UCSD-AML1 (cell line): ENCODE data around the gene FGD5.

ENCODE experiments used
- DNase-seq: peaks from one replicate; lab custom pipeline; 2025; ENCODE audit not compliant: unreplicated experiment; lab: John Stamatoyannopoulos, UW

Gene FGD5

GRCh38 chr3:14789221-14789620, 29.5 kb upstream of the FGD5 start:
- DNase-seq: no peak

DNA sequence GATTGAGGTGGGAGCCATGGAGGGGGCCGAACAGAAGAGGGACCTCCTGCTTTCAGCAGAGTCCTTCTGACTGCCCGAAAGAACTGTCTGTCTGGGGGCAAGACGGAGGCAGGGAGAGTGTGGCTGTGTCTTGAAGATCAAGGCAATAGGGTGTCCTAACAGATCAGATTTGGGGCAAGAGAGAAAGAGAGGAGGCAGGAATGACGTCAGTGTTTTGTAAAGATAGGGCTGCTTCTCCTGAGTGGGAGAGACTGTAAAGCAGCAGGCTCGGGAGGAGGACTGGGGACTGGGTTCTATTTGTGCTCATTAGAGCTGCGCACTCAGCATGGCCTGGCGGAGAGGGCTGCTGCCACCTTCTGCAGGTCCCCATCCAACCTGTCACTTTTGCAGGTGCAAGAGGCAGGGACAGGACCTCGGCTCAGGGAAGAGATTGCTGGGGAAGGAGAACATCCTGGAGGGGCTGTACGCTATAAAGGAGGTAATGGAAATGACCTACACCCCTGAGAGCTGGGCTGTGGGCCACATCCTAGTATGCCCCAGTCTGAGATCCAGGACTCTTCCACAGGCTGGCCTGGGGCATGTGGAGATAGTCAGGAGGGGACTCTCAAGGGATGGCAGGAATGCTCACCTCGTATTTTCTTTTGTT, 29.0 kb upstream of the FGD5 start:
- DNase-seq: no peak

GRCh38 chr3:14791343-14791945, 27.3 kb upstream of the FGD5 start:
- peak; percentile 69 for DNase-seq

DNA sequence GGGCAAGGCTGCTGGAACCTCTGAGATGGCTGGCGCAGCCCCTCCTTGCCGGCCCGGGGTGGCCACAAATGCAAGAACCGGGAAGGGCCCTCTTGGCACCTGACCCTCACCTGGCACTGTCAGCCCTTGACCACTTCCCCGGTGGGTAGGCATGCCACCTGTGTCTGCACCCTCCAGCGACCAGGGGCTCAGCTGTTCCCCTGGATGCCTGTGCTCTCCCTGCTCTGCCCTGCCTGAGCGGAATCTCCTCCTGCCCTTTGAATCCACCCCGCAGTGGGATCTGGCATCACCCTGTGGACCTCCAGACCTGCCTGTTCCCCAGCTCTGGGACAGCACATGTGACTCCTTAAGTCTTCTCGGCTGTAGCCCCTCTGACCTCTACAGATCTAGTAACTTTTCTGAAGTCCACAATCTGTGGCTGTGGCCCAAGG, 26.1 kb upstream of the FGD5 start:
- no peak for DNase-seq

DNA sequence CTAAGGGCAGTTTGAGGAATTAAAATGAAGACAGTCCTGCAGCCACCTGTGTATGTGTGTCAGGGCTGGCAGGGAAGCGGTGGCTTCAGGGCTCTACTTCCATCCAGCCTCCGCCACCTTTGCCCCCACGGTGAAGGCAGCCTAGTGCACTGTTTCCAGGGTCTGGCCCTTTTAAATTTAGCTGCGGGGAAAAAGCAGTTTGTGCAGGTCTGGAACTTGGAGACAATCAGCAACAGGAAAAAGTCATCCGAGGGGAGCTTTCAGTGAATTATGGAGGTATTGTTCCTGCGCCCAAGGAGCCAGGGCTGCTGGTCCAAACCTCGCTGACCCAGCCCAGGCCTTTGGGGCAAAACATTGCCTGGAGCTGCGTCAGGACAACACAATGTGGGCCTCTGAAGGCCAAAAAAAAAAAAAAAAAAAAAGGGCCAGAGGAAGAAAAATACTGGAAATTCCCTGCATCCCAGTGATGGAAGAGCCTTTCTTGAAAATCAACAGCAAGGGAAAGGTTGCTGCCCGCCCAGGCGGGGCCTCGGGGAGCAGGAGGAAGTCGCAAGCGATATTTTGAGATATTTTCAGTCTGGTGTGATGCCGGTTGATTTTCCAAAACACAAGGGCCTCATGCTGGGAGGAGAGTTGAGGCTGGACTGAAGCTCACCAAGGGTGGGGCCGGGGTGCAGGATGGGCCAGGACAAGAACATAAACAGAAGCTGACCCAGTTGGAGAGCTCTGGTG, 25.5 kb upstream of the FGD5 start:
- DNase-seq: no peak

DNA sequence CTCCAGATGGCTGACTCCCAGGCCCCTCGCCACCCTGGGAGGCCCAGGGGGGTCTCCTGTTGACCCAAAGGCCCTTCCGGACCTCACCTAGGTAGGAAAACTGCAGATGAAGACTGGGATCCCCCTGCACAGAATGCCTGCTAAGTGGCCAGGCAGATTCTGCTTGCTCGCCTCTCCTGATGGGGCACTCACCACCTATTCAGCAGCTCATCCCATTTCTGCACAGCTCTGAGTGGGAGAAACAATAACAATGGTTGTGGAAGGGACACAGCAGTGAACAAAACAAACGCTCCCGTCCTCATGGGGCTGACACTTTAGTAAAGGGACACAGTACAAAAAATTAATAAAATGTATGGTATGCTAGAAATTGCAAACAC, 24.9 kb upstream of the FGD5 start:
- no peak for DNase-seq

DNA sequence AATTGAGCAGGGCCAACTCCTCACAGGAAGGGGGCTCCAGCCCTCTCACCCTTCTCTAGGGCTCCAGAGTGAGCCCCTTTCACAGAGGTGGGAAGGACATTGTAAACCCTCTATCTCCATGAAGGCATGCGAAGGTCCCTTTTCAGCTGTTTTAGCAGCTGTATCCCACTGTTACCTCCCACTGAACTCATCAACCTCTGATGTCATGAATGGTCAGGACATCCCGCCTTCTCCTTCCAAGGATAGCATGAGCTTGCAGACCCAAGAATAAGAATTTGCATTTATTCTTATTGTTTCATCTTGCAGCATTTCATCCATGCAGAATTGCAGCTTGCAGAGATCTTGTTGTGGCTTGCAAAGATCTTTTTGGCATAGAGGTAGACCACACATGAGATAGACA, 24.3 kb upstream of the FGD5 start:
- no peak for DNase-seq

DNA sequence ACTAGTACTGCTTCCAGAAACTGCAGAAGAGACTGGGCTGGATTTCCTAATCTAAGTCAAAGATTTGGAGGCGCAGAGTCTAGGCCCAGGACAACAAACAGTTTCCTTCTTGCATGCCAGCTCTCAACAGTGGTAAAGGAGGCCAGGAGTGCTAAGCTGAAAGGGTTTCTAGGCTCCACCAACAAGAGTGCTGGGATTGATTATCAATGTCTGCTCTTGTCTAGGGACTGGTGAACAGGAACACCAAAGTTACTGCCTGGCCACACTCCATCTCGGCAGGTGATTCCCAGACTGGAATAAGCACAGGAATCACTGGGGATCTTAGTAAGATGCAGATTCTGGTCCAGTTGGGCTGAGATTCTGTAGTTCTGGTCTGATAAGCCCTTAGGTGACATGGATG, 22.8 kb upstream of the FGD5 start:
- no peak for DNase-seq

- peak; percentile 32 for DNase-seq
These were observed 22.2 kb upstream of the FGD5 start for GRCh38 chr3:14796403-14797077.

- no peak for DNase-seq
These were observed 21.0 kb upstream of the FGD5 start for GRCh38 chr3:14797731-14798130.

DNA sequence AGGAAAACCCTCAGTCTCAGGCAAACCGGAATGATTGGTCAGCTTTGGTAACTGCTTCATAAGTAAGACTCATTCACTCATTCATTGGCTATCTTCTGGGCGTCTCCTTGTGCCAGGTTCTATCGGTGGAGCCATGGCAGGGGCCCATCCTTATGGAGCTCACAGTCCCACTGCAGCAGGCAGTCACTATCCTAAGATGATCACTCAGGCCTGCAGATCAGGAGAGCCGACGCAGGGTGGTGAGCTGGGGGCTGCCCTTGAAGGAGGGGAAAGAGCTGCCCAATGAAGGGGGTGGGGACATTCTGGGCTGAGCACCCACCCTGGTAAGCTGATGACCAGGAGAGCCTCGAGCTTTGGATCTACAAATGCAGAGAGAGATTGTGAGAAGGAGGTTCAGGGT, 20.5 kb upstream of the FGD5 start:
- no peak for DNase-seq

GRCh38 chr3:14799146-14799545, 19.6 kb upstream of the FGD5 start:
- DNase-seq: no peak

- DNase-seq: no peak
These were observed 17.7 kb upstream of the FGD5 start for GRCh38 chr3:14801031-14801430.

- DNase-seq: no peak
These were observed 16.9 kb upstream of the FGD5 start for GRCh38 chr3:14801668-14802380.

DNA sequence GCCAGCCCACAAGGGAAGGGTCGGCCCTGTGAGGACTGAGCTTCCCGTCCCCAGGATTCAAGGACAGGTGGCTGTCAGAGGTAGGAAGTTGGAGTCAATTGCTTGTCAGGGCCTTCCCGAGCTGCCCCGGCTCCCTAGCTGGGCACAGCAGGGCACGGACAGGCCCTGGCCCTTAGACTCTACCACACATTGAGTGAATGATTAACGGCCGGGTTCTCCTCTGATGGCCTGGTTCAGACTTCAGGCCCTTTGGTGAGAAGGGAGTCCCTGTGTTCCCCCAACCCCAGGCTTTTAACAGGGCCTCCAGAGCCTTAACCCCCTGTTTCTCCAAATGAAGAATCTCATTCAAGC, 16.4 kb upstream of the FGD5 start:
- no peak for DNase-seq

DNA sequence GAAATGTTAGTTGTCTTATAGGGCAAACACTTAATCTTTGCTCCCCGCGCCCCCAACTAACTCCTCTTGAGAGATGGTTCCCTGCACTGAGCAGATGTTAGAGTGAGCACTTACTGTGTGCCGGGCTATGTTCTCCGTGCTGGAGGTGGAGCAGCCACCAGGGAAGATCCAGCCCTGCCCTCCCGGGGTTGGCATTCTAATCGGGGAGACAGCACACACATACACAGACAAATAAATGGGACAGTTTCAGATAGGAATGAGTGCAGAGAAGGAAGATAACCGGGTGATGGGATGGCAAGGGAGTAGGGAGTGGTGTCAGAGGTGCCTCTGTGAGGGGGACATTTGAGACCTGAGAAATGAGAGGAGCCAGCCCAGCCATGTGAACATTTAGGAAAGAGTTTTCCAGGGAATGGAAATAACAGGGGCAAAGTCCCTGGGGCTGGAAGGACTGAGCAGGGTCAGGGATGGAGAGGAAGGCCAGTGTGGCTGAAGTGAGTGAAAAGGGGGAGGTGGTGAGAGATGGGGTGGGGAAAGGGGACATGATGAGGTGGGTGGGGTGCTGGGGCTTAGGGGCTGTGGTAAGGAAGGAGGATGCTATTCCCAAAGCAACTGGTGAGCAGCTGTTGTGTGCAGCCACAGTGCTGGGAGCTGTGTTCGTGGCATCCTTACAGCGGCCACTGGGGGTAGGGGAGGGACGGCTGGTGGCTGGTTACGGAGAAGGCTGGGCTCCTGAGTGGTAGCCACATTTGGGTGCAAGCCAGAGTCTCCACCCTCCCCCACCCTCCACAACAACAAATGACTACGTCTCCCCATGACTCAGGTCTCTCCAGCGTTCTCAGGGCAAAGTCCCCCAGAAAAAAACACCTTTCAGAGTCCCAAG, 15.4 kb upstream of the FGD5 start:
- peak; percentile 76 for DNase-seq

- DNase-seq: peak; percentile 82
These were observed 14.6 kb upstream of the FGD5 start for GRCh38 chr3:14803981-14804834.

DNA sequence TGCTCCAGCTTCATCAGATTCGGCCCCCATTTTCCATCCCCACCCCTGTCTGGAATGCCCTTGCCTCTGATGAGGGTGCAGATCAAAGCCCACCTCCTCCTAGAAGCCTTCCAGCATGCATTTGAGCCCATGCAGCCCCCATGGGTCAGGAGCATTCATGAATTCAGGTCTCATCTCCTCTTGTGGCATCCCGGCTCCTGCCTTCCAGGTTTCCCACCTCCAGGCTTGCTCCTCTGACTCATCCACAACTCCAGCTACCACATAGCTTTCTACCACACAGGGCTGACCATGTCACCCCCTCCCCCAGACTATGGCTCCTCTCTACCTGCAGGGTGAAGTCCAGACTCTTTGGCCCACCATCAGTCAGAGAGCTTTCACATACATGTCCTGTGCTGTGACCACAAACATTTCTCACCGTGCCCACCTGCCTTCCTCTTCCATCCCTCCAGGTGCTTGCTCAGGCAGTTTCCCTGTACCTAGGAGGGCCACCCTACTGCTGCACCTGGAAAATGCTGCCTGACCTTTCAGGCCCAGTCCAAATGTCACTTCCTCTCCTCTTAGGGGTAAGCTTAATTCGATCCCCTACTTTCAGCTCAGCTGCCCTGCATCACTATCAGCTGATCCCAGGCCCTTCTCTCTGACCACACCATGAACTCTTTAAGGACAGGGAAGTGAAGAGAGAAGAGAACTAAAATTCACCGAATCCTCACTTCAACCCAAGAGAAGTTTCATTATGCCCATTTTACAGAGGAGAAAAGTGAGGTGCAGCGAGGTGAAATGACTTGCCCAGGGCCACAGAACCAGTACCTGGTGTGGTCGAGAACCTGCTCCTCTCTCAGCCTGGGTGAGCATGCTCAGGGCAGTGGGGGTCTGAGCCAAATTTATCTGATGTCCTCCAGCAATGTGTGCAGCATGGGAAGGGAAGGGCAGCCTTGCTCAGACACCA, 13.7 kb upstream of the FGD5 start:
- DNase-seq: no peak
